Measurements from ENCODE around the gene NLGN2.

The NLGN2 gene

GRCh38 chr17:7429722-7430121 lies 22.1 kb downstream of the NLGN2 start:
- H3K36me3 ChIP-seq (ENCODE audit: insufficient read depth, low read depth, low read length), result no peaks in the 10 kb centered on the region
- H3K27me3 ChIP-seq (ENCODE audit: insufficient read depth, low read length), result no peaks in the 10 kb centered on the region
- no peaks in the 10 kb centered on the region for H3K4me1 ChIP-seq (ENCODE audit: insufficient read depth, low read length)
- H3K27ac ChIP-seq (ENCODE audit: low read length), result no peak overlapping the region
- H3K4me3 ChIP-seq (ENCODE audit: low read length), result no peak overlapping the region
- H3K9ac ChIP-seq (ENCODE audit: low read depth, low read length), result no peak overlapping the region
- H3K9me3 ChIP-seq (ENCODE audit: insufficient read depth, low read depth, low read length), result no peaks in the 10 kb centered on the region

- Histone ChIP-seq H3K9me3 (ENCODE audit: insufficient read depth, low read depth, low read length) (no peaks in the 10 kb centered on the region), H3K9ac (ENCODE audit: low read depth, low read length) (no peak overlapping the region), H3K27me3 (ENCODE audit: insufficient read depth, low read length) (peaks cover 9% of the 10 kb centered on the region), H3K4me1 (ENCODE audit: insufficient read depth, low read length) (peaks cover under 1% of the 10 kb centered on the region; the same call in 1 of the 2 replicates), H3K4me3 (ENCODE audit: low read length) (no peak overlapping the region), H3K36me3 (ENCODE audit: insufficient read depth, low read depth, low read length) (no peaks in the 10 kb centered on the region), H3K27ac (ENCODE audit: low read length) (no peak overlapping the region)
Measured at GRCh38 chr17:7431231-7431630, 23.6 kb downstream of the NLGN2 start.

GRCh38 chr17:7432296-7432695 lies 24.7 kb downstream of the NLGN2 start:
- Histone ChIP-seq H3K4me3 (ENCODE audit: low read length) (no peak overlapping the region), H3K4me1 (ENCODE audit: insufficient read depth, low read length) (peaks cover 3% of the 10 kb centered on the region; the same call in 1 of the 2 replicates), H3K27ac (ENCODE audit: low read length) (no peak overlapping the region), H3K27me3 (ENCODE audit: insufficient read depth, low read length) (peaks cover 18% of the 10 kb centered on the region), H3K9me3 (ENCODE audit: insufficient read depth, low read depth, low read length) (no peaks in the 10 kb centered on the region), H3K36me3 (ENCODE audit: insufficient read depth, low read depth, low read length) (no peaks in the 10 kb centered on the region), H3K9ac (ENCODE audit: low read depth, low read length) (no peak overlapping the region)

GRCh38 chr17:7435676-7436555 lies 28.3 kb downstream of the NLGN2 start:
- Histone ChIP-seq H3K9ac (ENCODE audit: low read depth, low read length) (peak overlapping the region; percentile 63; the same call in 1 of the 2 replicates), H3K36me3 (ENCODE audit: insufficient read depth, low read depth, low read length) (no peaks in the 10 kb centered on the region), H3K4me1 (ENCODE audit: insufficient read depth, low read length) (peaks cover 17% of the 10 kb centered on the region; the same call in 1 of the 2 replicates), H3K27ac (ENCODE audit: low read length) (no peak overlapping the region), H3K27me3 (ENCODE audit: insufficient read depth, low read length) (peaks cover 44% of the 10 kb centered on the region), H3K4me3 (ENCODE audit: low read length) (peak overlapping the region; percentile 86), H3K9me3 (ENCODE audit: insufficient read depth, low read depth, low read length) (no peaks in the 10 kb centered on the region)

GRCh38 chr17:7436556-7437368 lies 29.1 kb downstream of the NLGN2 start:
- no peaks in the 10 kb centered on the region for H3K36me3 ChIP-seq (ENCODE audit: insufficient read depth, low read depth, low read length)
- peak overlapping the region; percentile 63; the same call in 1 of the 2 replicates for H3K9ac ChIP-seq (ENCODE audit: low read depth, low read length)
- peaks cover 26% of the 10 kb centered on the region; the same call in 1 of the 2 replicates for H3K4me1 ChIP-seq (ENCODE audit: insufficient read depth, low read length)
- H3K4me3 ChIP-seq (ENCODE audit: low read length), result peak overlapping the region; percentile 86
- H3K9me3 ChIP-seq (ENCODE audit: insufficient read depth, low read depth, low read length), result no peaks in the 10 kb centered on the region
- H3K27me3 ChIP-seq (ENCODE audit: insufficient read depth, low read length), result peaks cover 49% of the 10 kb centered on the region
- H3K27ac ChIP-seq (ENCODE audit: low read length), result no peak overlapping the region

DNA sequence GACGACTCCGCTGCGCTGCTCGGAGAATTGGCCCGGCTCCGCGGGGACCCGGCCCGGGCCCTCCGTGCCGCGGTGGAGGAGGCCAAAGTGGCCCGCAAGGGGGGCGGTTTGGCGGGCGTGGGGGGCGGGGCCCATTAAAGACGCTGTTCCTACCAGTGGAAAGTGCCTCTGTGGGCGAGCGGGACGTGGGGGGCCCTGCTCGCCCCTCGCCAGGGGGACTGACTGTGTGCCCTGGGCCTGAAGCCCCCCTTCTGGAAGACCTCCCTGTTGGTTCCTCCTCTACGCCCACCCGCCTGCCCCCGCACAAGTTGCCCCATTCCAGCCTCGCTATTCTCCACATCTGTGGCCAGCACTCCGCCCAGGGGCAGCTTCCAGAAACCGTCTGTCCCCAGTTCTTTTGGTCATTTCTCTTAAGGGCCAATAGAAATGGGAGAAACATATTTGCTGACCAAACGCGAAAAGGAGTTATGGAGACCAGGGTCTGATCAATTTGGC lies 29.8 kb downstream of the NLGN2 start:
- Histone ChIP-seq H3K4me1 (ENCODE audit: insufficient read depth, low read length) (peaks cover 28% of the 10 kb centered on the region; the same call in 1 of the 2 replicates), H3K27ac (ENCODE audit: low read length) (no peak overlapping the region), H3K9me3 (ENCODE audit: insufficient read depth, low read depth, low read length) (no peaks in the 10 kb centered on the region), H3K27me3 (ENCODE audit: insufficient read depth, low read length) (peaks cover 53% of the 10 kb centered on the region), H3K4me3 (ENCODE audit: low read length) (peak overlapping the region; percentile 86), H3K9ac (ENCODE audit: low read depth, low read length) (peak overlapping the region; percentile 14; the same call in 1 of the 2 replicates), H3K36me3 (ENCODE audit: insufficient read depth, low read depth, low read length) (no peaks in the 10 kb centered on the region)

- Histone ChIP-seq H3K4me3 (ENCODE audit: low read length) (peak overlapping the region; percentile 86), H3K4me1 (ENCODE audit: insufficient read depth, low read length) (peaks cover 28% of the 10 kb centered on the region; the same call in 1 of the 2 replicates), H3K27ac (ENCODE audit: low read length) (no peak overlapping the region), H3K36me3 (ENCODE audit: insufficient read depth, low read depth, low read length) (no peaks in the 10 kb centered on the region), H3K9ac (ENCODE audit: low read depth, low read length) (peak overlapping the region; percentile 64; the same call in 1 of the 2 replicates), H3K9me3 (ENCODE audit: insufficient read depth, low read depth, low read length) (no peaks in the 10 kb centered on the region), H3K27me3 (ENCODE audit: insufficient read depth, low read length) (peaks cover 60% of the 10 kb centered on the region)
Measured at GRCh38 chr17:7437950-7438614, 30.4 kb downstream of the NLGN2 start.

- Histone ChIP-seq H3K9ac (ENCODE audit: low read depth, low read length) (peak overlapping the region; percentile 64; the same call in 1 of the 2 replicates), H3K4me1 (ENCODE audit: insufficient read depth, low read length) (peaks cover 28% of the 10 kb centered on the region; the same call in 1 of the 2 replicates), H3K27ac (ENCODE audit: low read length) (no peak overlapping the region), H3K36me3 (ENCODE audit: insufficient read depth, low read depth, low read length) (no peaks in the 10 kb centered on the region), H3K9me3 (ENCODE audit: insufficient read depth, low read depth, low read length) (no peaks in the 10 kb centered on the region), H3K4me3 (ENCODE audit: low read length) (peak overlapping the region; percentile 86), H3K27me3 (ENCODE audit: insufficient read depth, low read length) (peaks cover 67% of the 10 kb centered on the region)
Measured at GRCh38 chr17:7438656-7439460, 31.2 kb downstream of the NLGN2 start.

DNA sequence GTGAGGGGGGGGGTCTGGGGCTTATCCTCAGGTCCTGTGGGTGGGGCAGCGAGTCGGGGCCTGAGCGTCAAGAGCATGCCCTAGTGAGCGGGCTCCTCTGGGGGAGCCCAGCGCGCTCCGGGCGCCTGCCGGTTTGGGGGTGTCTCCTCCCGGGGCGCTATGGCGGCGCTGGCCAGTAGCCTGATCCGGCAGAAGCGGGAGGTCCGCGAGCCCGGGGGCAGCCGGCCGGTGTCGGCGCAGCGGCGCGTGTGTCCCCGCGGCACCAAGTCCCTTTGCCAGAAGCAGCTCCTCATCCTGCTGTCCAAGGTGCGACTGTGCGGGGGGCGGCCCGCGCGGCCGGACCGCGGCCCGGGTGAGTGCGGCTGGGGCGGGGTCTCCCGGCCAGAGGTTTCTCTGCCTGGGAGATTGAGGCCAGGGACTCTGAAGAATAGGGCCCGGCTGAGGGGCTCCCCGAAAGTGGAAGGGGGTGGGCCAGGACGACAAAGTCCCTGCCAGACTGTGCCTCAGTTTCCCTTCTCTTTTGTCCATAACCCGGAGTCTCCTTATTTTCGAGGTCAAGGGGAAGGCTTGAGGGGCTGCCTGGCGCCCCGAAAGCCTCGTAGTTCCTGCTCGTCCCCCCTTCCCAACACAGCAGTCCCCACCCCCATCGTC lies 31.9 kb downstream of the NLGN2 start, which contains the start of gene FGF11:
TSS of gene FGF11 (plus strand) at position 51 of the 651 bp plus-strand sequence. CDS start at position 160, 109 bp downstream.
- no peaks in the 10 kb centered on the region for H3K9me3 ChIP-seq (ENCODE audit: insufficient read depth, low read depth, low read length)
- peaks cover 75% of the 10 kb centered on the region for H3K27me3 ChIP-seq (ENCODE audit: insufficient read depth, low read length)
- peak within 1 kb of the TSS; percentile 96 for H3K27ac ChIP-seq (ENCODE audit: low read length)
- no peaks in the 10 kb centered on the region for H3K36me3 ChIP-seq (ENCODE audit: insufficient read depth, low read depth, low read length)
- H3K9ac ChIP-seq (ENCODE audit: low read depth, low read length), result peak within 1 kb of the TSS; percentile 92
- peaks cover 31% of the 10 kb centered on the region; the same call in 1 of the 2 replicates for H3K4me1 ChIP-seq (ENCODE audit: insufficient read depth, low read length)
- H3K4me3 ChIP-seq (ENCODE audit: low read length), result peak within 1 kb of the TSS; percentile 86
